GM10266 (cell line): ENCODE measurements around the gene ACTN2.

Source experiments
- DNase-seq: peaks from one replicate; pipeline ENCODE4 v3.0.0; 2012; ENCODE audit errors: extremely low spot score
- CTCF ChIP-seq: IDR thresholded peaks from 2 replicates; pipeline ENCODE4 v1.5.1; 2012; ENCODE audit warnings: mild to moderate bottlenecking, low read depth; ENCODE audit not compliant: control insufficient read depth, insufficient read depth; ENCODE audit errors: missing control alignments

ACTN2 gene

GRCh38 chr1:236750928-236751327 is 64.6 kb downstream of the ACTN2 start:
- no peak for TF ChIP-seq CTCF
- no peak for DNase-seq

- TF ChIP-seq CTCF, result no peak
- DNase-seq, result no peak
Observed at GRCh38 chr1:236751385-236751784, 65.1 kb downstream of the ACTN2 start.

- TF ChIP-seq CTCF, result no peak
- no peak for DNase-seq
Observed at GRCh38 chr1:236751935-236752334, 65.6 kb downstream of the ACTN2 start.

GRCh38 chr1:236753516-236753915 is 67.2 kb downstream of the ACTN2 start:
- no peak for DNase-seq
- peak; percentile 45 for TF ChIP-seq CTCF

GRCh38 chr1:236753964-236754363 is 67.7 kb downstream of the ACTN2 start:
- DNase-seq, result no peak
- TF ChIP-seq CTCF, result no peak

GRCh38 chr1:236754525-236755210 is 68.4 kb downstream of the ACTN2 start:
- TF ChIP-seq CTCF, result no peak
- no peak for DNase-seq

- TF ChIP-seq CTCF, result no peak
- no peak for DNase-seq
Observed at GRCh38 chr1:236757640-236758039, 71.3 kb downstream of the ACTN2 start.
